NOMO-1 treated with DMSO at 0.1 percent for 48 hours (cell line): Measurements from ENCODE around the gene DYSF.

Experiments
- DNase-seq: peaks from one replicate; lab custom pipeline; 2025; ENCODE audit not compliant: unreplicated experiment; lab: John Stamatoyannopoulos, UW

Gene DYSF

DNA sequence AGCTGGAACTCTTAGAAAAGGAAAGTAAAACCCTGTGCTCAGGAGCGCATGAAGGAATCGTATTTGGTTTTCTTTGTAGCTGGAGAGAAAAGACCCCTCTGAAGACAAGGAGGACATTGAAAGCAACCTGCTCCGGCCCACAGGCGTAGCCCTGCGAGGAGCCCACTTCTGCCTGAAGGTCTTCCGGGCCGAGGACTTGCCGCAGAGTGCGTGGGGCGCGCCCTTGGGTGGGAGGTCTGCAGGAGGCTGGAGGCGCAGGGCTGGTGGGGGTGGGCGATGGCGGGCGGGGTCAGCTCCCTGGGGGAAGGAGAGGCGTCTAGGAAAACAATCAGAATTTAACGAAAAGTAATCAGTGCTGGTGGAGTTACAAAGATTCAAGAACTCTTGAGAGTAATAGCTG, 72.8 kb downstream of the DYSF start:
- DNase-seq, result no peak

DNA sequence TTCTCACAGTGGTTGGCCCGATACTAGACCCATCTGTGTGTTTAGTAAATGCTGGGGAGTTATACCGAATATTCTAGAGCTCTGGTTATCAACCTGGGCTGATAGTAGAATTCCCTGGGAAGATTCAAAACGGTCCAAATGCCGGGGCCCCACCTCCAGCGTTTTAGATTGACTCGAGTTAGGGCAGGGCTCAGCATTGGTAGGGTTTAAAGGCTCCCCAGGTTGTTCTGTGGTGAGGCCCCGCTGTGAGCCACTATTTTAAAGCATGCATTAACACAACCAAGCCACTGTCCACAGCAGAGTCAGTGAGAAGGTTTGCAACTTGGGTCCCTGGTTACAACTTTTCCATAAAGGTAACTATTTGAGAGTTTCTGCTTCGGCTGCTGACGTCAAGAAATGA, 73.6 kb downstream of the DYSF start:
- no peak for DNase-seq

DNA sequence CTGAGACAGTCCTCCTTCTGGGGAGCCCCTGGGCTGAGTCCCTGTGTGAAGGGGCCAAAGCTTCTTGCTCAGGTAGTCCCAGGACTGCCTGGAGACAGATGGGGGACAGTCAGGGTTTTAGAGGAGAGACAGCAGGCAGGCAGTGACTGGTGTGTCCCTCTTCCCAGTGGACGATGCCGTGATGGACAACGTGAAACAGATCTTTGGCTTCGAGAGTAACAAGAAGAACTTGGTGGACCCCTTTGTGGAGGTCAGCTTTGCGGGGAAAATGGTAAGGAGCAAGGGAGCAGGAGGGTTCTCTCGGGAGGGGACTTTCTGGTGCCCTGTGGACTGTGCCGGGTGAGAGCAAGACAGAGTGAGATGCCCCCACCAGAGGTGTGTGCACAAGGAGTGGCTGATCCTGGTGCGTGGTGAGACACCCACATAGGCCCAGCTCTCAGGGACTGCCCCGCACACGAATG, 74.8 kb downstream of the DYSF start:
- DNase-seq, result no peak

GRCh38 chr2:71528749-71529148, 75.4 kb downstream of the DYSF start:
- DNase-seq, result no peak

DNA sequence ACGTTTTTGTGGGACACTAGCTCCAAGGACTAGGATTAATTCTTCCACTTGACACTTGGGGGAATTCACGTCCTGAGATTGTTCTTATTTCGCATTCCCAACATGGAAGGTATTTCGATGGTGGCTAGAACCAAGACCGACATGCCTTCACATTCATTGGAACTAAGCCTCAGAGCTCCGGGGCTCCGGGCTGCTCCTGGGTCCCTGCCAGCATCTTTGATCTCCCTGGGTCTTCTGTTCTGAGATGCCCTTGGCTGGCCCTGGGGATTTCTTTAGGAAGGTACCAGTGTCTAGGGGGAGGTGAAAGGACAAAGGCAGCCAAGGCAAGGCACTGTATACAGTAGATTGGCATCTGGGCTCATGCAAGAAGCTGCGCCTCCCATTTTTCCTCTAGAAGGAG, 76.8 kb downstream of the DYSF start:
- no peak for DNase-seq

DNA sequence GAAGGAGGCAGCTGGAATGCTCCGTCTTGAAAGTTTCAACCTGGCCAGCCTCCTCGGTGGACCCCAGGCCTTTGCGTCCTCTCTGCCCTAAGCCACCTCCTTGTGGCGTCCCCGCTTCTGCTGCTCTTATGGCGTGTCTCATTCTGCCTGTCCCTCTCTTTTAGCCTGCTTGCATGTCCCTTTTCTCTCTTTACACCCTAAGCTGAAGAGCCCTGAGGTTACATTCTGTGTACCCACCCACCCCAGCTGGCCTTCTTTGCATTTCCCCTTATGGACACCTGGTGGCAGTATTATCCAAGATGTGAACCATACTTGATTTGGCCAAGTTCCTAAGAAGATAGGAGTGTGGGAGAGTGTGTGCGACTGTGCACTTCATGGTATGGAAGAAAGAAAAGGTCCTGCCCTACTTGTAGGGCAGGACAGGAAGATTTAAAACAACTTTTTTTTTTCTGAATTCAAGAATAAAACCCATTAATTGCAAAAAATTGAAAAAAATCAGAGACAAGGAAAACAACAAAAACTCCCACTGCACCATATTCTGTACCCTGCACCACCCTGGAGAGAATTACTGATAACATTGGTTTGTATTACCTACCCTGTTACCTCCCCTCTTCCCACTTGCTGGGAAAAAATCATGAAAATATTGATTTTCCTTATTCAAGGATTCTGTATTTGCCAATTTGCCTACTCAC, 77.4 kb downstream of the DYSF start:
- DNase-seq, result peak; percentile 19

DNA sequence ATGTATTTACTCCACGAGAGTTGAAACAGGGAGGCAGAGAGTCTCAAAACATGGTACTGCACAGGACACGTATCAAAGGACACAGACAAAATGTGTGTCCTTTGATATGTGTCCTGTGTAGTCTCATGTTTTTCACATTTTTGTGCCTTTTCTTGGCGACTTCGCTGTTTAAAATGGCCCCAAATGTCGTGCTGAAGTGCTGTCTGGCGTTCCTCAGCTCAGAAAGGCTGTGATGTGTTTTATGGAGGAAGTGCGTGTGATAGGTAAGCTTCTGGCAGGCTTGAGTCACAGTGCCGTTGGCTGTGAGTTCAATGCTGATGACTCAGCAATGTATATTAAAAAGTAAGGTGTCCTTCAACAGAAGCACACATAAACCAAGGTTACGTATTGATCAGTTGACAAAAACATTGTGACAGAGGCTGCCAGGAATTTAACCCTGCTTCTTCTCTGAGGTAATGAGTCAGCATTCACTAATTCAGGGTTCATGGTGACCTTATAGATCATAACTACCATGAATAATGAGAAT, 78.2 kb downstream of the DYSF start:
- DNase-seq, result no peak

DNA sequence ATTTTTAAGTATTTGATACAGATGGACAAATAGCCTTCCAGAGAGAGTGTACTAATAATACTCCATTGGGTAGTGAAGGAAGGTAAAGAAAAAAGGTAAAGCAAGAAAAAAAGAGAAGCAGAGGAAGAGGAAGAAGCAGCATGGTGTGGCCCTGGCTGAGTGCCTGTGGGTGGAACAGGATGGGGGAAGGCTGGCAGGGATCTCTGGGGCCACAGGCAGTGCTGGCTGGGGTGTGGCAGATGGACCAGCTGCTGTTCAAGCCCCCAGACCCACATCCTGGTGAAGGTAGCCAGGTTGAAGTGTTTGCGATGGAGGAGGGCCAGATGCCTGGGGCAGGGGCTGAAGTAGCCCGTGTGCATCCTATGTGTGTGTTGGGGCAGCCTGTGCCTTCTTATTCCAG, 79.0 kb downstream of the DYSF start:
- no peak for DNase-seq

DNA sequence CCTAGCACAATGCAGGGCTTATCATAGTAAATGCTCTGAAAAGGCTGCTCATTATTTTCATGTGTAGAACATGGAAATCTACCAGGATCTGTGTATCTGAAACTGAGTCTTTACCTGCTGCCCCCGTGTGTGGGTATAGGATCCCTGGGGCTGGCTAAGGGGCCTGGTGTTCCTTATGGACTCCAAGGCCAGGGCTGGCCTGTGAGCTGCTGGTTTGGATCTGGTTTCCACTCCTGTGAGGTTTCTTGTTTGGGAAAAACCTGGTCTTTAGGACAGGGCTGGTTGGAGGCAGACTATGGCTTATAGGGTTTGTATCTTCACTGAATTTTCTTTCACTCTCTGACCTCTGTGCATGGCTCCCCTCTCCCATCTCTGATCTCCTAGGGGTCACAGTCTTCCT, 80.8 kb downstream of the DYSF start:
- no peak for DNase-seq

- no peak for DNase-seq
Measured at GRCh38 chr2:71534826-71535225, 81.5 kb downstream of the DYSF start.

DNA sequence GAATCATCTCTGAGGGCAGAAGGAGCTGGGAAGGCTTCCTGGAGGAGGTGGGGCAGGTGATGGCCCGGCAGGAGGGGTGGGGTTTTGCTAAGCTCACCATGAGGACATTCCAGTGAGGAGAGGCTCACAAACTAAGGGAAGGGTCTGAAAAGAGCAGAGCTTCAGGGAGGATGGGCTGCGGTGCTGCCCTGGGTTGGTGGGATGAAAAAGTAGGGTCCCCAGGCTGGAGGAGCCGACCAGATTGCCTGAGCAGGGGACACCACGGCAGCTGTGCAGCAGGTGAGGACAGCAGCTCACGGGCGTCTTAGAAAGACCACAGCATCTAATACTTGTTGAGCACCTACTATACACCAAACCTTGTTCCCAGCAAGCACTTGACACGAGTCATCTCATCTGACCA, 82.2 kb downstream of the DYSF start:
- DNase-seq, result no peak

DNA sequence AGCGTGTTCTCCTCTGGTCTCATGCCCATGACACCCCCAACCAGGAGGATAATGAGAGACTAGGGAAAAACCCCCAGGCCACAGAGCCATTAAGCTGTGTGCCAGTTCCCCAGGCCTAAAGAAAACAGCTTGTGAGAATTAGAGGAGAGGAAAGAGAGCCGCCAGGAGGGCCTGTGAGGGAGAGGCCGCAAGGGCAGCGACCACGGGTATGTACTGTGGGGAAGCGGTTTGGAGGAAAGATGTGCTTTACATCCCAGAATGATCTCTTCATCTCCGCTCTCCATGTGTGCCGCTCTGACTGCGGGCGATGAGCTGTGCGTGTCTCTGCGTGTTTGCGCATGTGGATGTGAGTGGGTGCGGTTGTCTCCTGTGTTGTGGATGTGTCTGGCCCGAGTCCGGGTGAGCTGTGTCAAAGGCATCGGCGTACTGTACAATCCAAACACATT, 82.9 kb downstream of the DYSF start:
- no peak for DNase-seq

GRCh38 chr2:71538241-71538640, 84.9 kb downstream of the DYSF start:
- DNase-seq, result no peak

- DNase-seq, result no peak
Measured at GRCh38 chr2:71538656-71539265, 85.4 kb downstream of the DYSF start.

- no peak for DNase-seq
Measured at GRCh38 chr2:71540818-71541217, 87.5 kb downstream of the DYSF start.

DNA sequence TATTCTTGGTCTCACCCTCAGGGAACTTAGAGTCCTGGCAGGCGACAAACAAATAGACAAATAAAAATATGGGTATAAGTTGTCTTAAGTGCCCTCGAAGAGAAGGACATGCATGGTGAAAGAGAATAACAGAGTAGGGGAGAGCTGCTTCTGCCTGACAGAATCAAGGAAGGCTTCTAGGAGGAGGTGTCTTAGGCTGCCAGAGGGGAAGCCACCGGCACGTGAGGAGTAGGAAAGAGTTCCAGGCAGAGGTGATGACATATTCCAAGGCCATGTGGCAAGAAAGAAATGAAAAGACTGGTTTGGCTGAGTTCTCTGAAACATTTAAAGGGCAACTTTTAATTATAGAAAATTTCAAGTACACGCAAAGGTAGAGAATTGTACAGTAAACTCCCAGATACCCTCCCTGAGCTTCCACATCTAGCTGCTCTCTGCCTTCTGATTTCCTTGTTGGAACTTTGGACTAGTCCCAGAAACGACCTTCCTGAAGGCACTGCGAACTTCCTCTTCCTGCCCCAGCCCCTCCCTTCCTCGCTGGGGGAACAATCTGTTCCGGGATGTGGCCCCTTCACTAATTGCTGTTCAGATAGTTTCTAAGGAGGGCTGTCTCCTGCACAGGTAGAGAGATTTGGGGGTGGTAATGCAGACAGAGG, 91.7 kb downstream of the DYSF start:
- DNase-seq, result peak; percentile 24

GRCh38 chr2:71545572-71546274, 92.4 kb downstream of the DYSF start:
- DNase-seq, result peak; percentile 31

- no peak for DNase-seq
Measured at GRCh38 chr2:71546275-71546638, 92.9 kb downstream of the DYSF start.

DNA sequence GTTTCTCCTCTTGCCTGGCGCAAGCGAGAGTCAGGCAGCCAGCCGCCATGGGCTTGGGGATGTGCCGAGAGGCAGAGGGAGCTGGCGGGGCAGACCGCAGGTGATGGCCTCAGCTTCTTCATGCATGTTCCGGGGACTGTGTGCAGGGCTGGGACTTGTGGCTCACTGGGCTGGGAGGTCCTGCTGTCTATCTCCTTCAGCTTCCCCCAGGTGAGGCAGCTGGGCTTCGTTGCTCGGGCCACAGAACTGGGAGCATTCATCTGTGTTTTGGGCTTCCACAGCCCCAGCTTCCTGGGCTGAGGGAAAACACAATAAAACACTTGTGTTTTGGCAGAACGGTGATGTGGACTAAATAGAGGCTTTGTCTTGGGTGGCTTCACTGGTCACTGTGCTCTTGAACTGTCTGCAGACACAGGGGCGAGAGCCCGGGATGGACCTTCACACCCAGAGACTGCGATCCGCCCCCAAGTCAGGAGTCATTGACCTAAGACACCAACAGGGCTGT, 93.5 kb downstream of the DYSF start:
- no peak for DNase-seq

- no peak for DNase-seq
Measured at GRCh38 chr2:71547616-71548285, 94.4 kb downstream of the DYSF start.
